Measurements from ENCODE around the gene FOXJ1. TPM values are rescaled to one million over a fixed set of nuclear protein-coding genes. Genes with fewer than 3 reads are reported as not detected.

The FOXJ1 gene
- total RNA-seq, 1 experiment from 2014 or later: 0.26 TPM

DNA sequence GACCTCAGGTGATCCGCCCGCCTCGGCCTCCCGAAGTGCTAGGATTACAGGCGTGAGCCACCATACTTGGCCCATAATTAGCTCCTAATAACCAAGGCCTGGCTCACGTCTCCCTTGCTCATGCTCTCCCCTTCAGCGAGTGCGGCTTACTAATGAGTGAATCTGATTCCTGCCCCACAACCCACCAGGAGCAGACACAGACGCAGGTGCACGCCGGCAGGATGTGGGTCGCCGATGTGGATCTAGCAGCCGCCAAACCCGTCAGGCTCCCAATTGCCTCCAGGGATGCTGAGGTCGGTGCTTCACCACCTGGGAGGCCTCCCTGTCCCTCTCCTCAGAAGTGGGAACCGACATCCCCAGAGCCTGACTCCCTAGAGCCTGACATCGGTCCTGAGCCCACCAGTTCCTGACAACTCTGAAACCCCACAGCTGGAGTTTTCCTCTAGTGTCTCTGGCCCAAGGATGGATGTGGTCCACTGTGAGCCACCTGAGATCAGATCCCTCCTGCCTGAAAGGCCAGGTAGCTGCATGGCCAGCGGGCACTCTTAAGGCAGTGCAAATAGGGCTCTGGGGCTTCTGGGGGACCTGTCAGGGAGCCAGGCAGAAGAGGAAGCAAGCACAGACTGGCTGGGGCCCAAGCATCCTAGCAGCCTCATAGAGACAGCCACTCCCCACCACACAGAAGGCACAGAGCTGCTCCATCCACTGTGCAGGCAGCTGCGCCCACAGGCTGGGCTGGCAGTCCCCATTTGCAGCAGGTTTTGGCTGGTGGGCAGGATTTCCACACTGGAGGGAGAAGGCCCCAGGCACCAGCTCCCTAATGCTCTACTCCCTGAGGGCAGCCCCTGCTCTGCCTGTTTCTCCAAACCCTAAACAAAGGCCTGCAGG, 48.3 kb downstream of the FOXJ1 start:
- TSS peak; percentile 4 for BruUV-seq (replicated peaks)
- DNase-seq (no peak), ATAC-seq (no peak)
- Histone ChIP-seq H3K36me3 (ENCODE audit: low read depth, low read length) (peaks cover 63% of the 10 kb centered on the region), H4K20me1 (ENCODE audit: low read length) (no peaks in the 10 kb centered on the region), H3K4me1 (ENCODE audit: insufficient read depth, low read length) (no peaks in the 10 kb centered on the region), H2AFZ (ENCODE audit: low read length) (no peak overlapping the region), H3K27ac (ENCODE audit: low read length) (no peak overlapping the region), H3K4me2 (ENCODE audit: low read length) (no peak overlapping the region), H3K4me3 (ENCODE audit: low read length) (no peak overlapping the region), H3K9me2 (replicated peaks; ENCODE audit: low read length) (no peaks in the 10 kb centered on the region), H3K79me2 (ENCODE audit: low read length) (no peaks in the 10 kb centered on the region), H3K9me3 (ENCODE audit: low read length) (no peaks in the 10 kb centered on the region), H3K27me3 (ENCODE audit: low read length) (no peaks in the 10 kb centered on the region), H3F3A (ENCODE audit: low read length, unreplicated experiment) (no peaks in the 10 kb centered on the region), H3K9ac (ENCODE audit: low read length) (no peak overlapping the region)
- CTCF ChIA-PET: no interaction called here
- intact Hi-C loops (cut with micrococcal nuclease): no loop called here
- TF ChIP-seq EZH2phosphoT487 (IDR thresholded peaks at IDR 0.05; ENCODE audit: borderline replicate concordance, low read length) (no peak), EZH2 (IDR thresholded peaks at IDR 0.05; ENCODE audit: low read length, unreplicated experiment) (no peak)
- TF ChIP-seq, protein P1, sequence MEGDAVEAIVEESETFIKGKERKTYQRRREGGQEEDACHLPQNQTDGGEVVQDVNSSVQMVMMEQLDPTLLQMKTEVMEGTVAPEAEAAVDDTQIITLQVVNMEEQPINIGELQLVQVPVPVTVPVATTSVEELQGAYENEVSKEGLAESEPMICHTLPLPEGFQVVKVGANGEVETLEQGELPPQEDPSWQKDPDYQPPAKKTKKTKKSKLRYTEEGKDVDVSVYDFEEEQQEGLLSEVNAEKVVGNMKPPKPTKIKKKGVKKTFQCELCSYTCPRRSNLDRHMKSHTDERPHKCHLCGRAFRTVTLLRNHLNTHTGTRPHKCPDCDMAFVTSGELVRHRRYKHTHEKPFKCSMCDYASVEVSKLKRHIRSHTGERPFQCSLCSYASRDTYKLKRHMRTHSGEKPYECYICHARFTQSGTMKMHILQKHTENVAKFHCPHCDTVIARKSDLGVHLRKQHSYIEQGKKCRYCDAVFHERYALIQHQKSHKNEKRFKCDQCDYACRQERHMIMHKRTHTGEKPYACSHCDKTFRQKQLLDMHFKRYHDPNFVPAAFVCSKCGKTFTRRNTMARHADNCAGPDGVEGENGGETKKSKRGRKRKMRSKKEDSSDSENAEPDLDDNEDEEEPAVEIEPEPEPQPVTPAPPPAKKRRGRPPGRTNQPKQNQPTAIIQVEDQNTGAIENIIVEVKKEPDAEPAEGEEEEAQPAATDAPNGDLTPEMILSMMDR (conservative IDR thresholded peaks at IDR 0.05; ENCODE audit: low read depth, low read length): no peak
- POLR2A ChIA-PET (ENCODE audit: unreplicated experiment): no interaction called here

DNA sequence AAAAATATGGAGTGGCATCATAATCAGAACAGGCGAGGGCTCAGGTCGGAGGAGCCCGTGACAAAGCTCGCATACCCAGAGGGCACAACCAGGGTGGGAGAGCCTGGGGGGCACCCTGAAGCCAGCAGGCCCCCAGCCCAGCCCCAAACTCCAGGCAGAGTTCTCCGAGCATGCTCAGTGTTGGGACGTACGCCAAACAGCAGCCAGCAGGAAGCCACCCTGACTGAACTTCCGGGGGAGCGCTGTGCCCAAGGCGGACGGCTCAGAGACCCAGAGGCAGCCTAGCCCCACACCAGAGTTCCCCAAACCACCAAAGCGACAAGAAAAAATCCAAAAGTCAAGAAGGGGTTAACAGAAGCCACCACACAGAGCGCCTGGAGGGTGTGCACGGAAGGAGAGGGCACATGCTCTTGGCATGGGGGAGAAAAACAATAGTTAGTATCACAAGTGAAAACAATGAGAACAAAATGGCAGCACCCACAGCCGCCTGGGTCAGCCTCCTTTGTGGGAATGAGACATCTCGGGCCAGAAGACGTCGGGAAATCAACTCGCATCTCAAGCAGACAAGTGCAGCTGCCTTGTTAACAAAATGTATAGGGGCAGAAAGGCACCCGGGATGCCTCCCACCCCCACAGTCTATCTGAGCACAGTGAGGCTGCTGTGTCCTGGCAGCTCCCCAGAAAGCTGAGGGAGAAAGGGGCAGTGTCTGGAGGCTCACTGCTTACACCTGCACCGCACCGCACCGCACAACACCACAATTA, 49.3 kb downstream of the FOXJ1 start:
- BruUV-seq (replicated peaks): no TSS peak
- Histone ChIP-seq H3K36me3 (ENCODE audit: low read depth, low read length) (peaks cover 65% of the 10 kb centered on the region), H3K27ac (ENCODE audit: low read length) (no peak overlapping the region), H3K9me3 (ENCODE audit: low read length) (no peaks in the 10 kb centered on the region), H3F3A (ENCODE audit: low read length, unreplicated experiment) (no peaks in the 10 kb centered on the region), H3K9me2 (replicated peaks; ENCODE audit: low read length) (no peaks in the 10 kb centered on the region), H2AFZ (ENCODE audit: low read length) (no peak overlapping the region), H3K4me2 (ENCODE audit: low read length) (no peak overlapping the region), H3K9ac (ENCODE audit: low read length) (no peak overlapping the region), H3K27me3 (ENCODE audit: low read length) (no peaks in the 10 kb centered on the region), H3K4me1 (ENCODE audit: insufficient read depth, low read length) (no peaks in the 10 kb centered on the region), H4K20me1 (ENCODE audit: low read length) (no peaks in the 10 kb centered on the region), H3K4me3 (ENCODE audit: low read length) (no peak overlapping the region), H3K79me2 (ENCODE audit: low read length) (no peaks in the 10 kb centered on the region)
- intact Hi-C loops (cut with micrococcal nuclease): no loop called here
- no peak for DNase-seq
- no peak for TF ChIP-seq EZH2 (IDR thresholded peaks at IDR 0.05; ENCODE audit: low read length, unreplicated experiment)
- TF ChIP-seq EZH2phosphoT487 (IDR thresholded peaks at IDR 0.05; ENCODE audit: borderline replicate concordance, low read length): no peak
- TF ChIP-seq, protein P1 (conservative IDR thresholded peaks at IDR 0.05; ENCODE audit: low read depth, low read length): no peak
- ATAC-seq: no peak
- CTCF ChIA-PET: no interaction called here
- POLR2A ChIA-PET (ENCODE audit: unreplicated experiment): no interaction called here

All from PC-3 (cell line).